ENCODE measurements around the gene GRK6. TPM values are rescaled to one million over a fixed set of nuclear protein-coding genes. Genes with fewer than 3 reads are reported as not detected.
A peak's percentile ranks its signal among the peaks of the same experiment; 100 is the strongest.

Gene GRK6
- polyA plus RNA-seq, 1 donor: 16.5 TPM

GRCh38 chr5:177425801-177426565, 493 bp upstream of the GRK6 start:
- peak; percentile 99 for DNase-seq (ENCODE audit: low read depth)

- DNase-seq (ENCODE audit: low read depth): no peak
Observed at GRCh38 chr5:177427211-177427822, 841 bp downstream of the GRK6 start.

GRCh38 chr5:177427919-177428573, 1.6 kb downstream of the GRK6 start:
- no peak for DNase-seq (ENCODE audit: low read depth)

- DNase-seq (ENCODE audit: low read depth): no peak
Observed at GRCh38 chr5:177428574-177429217, 2.2 kb downstream of the GRK6 start.

- no peak for DNase-seq (ENCODE audit: low read depth)
Observed at GRCh38 chr5:177429248-177430040, 3.0 kb downstream of the GRK6 start.

GRCh38 chr5:177430140-177430951, 3.9 kb downstream of the GRK6 start:
- no peak for DNase-seq (ENCODE audit: low read depth)

- no peak for DNase-seq (ENCODE audit: low read depth)
Observed at GRCh38 chr5:177430972-177431316, 4.5 kb downstream of the GRK6 start.

GRCh38 chr5:177431317-177432142, 5.1 kb downstream of the GRK6 start:
- DNase-seq (ENCODE audit: low read depth): no peak

GRCh38 chr5:177432143-177432838, 5.8 kb downstream of the GRK6 start:
- DNase-seq (ENCODE audit: low read depth): no peak

GRCh38 chr5:177432839-177433657, 6.6 kb downstream of the GRK6 start:
- no peak for DNase-seq (ENCODE audit: low read depth)

- no peak for DNase-seq (ENCODE audit: low read depth)
Observed at GRCh38 chr5:177433658-177434217, 7.3 kb downstream of the GRK6 start.

- DNase-seq (ENCODE audit: low read depth): no peak
Observed at GRCh38 chr5:177434437-177434836, 8.0 kb downstream of the GRK6 start.

- DNase-seq (ENCODE audit: low read depth): no peak
Observed at GRCh38 chr5:177434942-177435738, 8.7 kb downstream of the GRK6 start.

- no peak for DNase-seq (ENCODE audit: low read depth)
Observed at GRCh38 chr5:177435847-177436536, 9.5 kb downstream of the GRK6 start.

GRCh38 chr5:177437623-177438022, 11.1 kb downstream of the GRK6 start:
- DNase-seq (ENCODE audit: low read depth): no peak

GRCh38 chr5:177438468-177438867, 12.0 kb downstream of the GRK6 start:
- DNase-seq (ENCODE audit: low read depth): no peak

All from forelimb muscle (tissue), 1 donor.